Tibial nerve (tissue), 4 donors: ENCODE measurements around the gene MECP2.

Experiments used
- EP300 ChIP-seq, 2 donors: sonication (generic); formaldehyde crosslinking; IDR thresholded peaks; one replicate each; pipeline ENCODE4 v1.6.1; 2017; ENCODE audit warnings: antibody characterized with exemption in 2 of 2, mild to moderate bottlenecking in 1 of 2
- TF ChIP-seq, protein P1 (sequence below), 5 experiments: fragments of 200-600 bp in 3 of 5; fragments of 450-650 bp in 2 of 5; sonication (generic) in 3 of 5; IDR thresholded peaks; one replicate each; pipeline ENCODE4 v1.5.1; 2016 to 2019; ENCODE audit warnings: antibody characterized with exemption in 5 of 5, mild to moderate bottlenecking in 3 of 5, moderate library complexity in 2 of 5

DNA sequence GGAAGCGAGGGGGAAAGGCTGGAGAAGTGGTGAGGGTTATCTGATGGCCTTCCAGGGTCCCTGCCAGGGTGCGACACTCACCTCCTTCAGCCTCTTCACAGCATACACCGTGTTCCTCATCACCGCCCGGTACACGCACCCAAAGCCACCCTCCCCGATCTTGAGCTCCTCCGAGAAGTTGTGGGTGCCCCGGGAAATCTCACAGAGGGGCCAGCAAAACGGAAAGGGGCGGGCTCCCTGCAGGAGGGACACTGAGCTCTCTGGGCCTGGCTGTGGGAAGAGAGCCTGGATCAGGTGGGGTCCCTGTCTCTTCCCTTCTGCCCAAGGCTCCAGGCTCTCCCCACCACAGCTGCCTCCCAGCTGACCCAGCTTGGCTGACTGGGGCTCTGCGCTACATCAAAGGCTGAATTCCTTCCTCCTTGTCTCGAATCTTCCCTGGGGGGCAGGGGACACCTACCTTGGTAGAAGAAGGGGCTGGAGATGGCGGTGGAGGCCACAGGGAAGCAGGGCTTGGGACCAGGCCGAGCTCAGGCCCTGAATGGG, 78.9 kb downstream of the MECP2 start:
- TF ChIP-seq, protein P1, sequence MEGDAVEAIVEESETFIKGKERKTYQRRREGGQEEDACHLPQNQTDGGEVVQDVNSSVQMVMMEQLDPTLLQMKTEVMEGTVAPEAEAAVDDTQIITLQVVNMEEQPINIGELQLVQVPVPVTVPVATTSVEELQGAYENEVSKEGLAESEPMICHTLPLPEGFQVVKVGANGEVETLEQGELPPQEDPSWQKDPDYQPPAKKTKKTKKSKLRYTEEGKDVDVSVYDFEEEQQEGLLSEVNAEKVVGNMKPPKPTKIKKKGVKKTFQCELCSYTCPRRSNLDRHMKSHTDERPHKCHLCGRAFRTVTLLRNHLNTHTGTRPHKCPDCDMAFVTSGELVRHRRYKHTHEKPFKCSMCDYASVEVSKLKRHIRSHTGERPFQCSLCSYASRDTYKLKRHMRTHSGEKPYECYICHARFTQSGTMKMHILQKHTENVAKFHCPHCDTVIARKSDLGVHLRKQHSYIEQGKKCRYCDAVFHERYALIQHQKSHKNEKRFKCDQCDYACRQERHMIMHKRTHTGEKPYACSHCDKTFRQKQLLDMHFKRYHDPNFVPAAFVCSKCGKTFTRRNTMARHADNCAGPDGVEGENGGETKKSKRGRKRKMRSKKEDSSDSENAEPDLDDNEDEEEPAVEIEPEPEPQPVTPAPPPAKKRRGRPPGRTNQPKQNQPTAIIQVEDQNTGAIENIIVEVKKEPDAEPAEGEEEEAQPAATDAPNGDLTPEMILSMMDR (IDR thresholded peaks at IDR 0.05): no peak
- no peak for TF ChIP-seq EP300 (IDR thresholded peaks at IDR 0.05)
